NT2/D1 (cell line): ENCODE data around the gene RGL4.

Source experiments
- SUZ12 ChIP-seq: IDR thresholded peaks from 2 replicates; pipeline ENCODE4 v1.6.1; 2011; ENCODE audit not compliant: insufficient read length, insufficient read depth; ENCODE audit errors: extremely low read depth
- YY1 ChIP-seq: IDR thresholded peaks from 2 replicates; pipeline ENCODE4 v1.6.1; 2011; ENCODE audit not compliant: insufficient read length, insufficient read depth
- ZNF274 ChIP-seq: IDR thresholded peaks from 2 replicates; pipeline ENCODE4 v1.6.1; 2011; ENCODE audit warnings: mild to moderate bottlenecking, low read depth, low read length

DNA sequence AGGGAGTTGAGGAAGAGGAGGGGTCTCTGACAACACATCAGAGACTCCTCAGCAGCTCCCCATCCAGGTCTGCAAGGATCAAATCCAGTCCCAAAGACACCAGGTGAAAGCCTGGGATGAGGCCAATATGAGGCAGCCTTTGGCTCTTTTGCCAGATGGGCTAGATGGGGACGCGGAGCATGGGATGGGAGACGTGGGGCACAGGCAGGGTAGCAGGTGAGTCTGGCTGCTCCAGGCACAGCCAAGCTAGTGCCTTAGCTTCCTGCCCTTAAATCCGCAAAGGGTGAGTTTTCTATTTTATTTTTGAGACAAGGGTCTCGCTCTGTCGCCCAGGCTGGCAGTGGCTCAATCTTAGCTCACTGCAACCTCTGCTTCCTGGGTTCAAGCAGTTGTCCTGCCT is 39.1 kb upstream of the RGL4 start:
- TF ChIP-seq SUZ12: no peak
- no peak for TF ChIP-seq YY1
- no peak for TF ChIP-seq ZNF274
